Measurements from ENCODE around the gene SLC9A7. TPM values are rescaled to one million over a fixed set of nuclear protein-coding genes. Genes with fewer than 3 reads are reported as not detected.

The SLC9A7 gene
- total and polyA plus RNA-seq, 2 experiments from 2014 or later, result 2.5 to 15.4 TPM

- ATAC-seq, result no peak
- no peaks in the 10 kb centered on the region; the same call in 2 of the 3 replicates for H3K9me3 Mint-ChIP-seq
- no peak overlapping the region for H3K4me3 Mint-ChIP-seq
- Histone ChIP-seq H3K27ac (ENCODE audit: low read depth) (no peak overlapping the region), H3K36me3 (ENCODE audit: insufficient read depth) (no peaks in the 10 kb centered on the region), H3F3A (replicated peaks; ENCODE audit: low read depth) (no peaks in the 10 kb centered on the region), H3K4me1 (ENCODE audit: insufficient read depth) (peaks cover 5% of the 10 kb centered on the region; the same call in 1 of the 2 replicates), H3K4me3 (no peak overlapping the region), H4K20me1 (replicated peaks; ENCODE audit: insufficient read depth) (no peaks in the 10 kb centered on the region), H3K27me3 (ENCODE audit: insufficient read depth) (0 out of 2 replicates have a peak, but pooled peaks cover 4% of the 10 kb centered on the region), H3K9me2 (ENCODE audit: insufficient read depth) (no peaks in the 10 kb centered on the region), H3K79me2 (replicated peaks; ENCODE audit: insufficient read depth) (no peaks in the 10 kb centered on the region), H2AFZ (no peak overlapping the region), H3K4me2 (no peak overlapping the region)
- H3K36me3 Mint-ChIP-seq (ENCODE audit: low read depth), result no peaks in the 10 kb centered on the region
- H3K27ac Mint-ChIP-seq, result no peak overlapping the region
- peaks cover 7% of the 10 kb centered on the region for H3K27me3 Mint-ChIP-seq (ENCODE audit: insufficient read depth, low read depth, poor library complexity)
- peaks cover 21% of the 10 kb centered on the region for H3K4me1 Mint-ChIP-seq
- DNase-seq (ENCODE audit: low spot score), result no peak
- TF ChIP-seq JUNB (IDR thresholded peaks at IDR 0.05; ENCODE audit: unreplicated experiment) (no peak), STAT1 (IDR thresholded peaks at IDR 0.05; ENCODE audit: unreplicated experiment) (no peak), REST (IDR thresholded peaks at IDR 0.05; ENCODE audit: unreplicated experiment) (no peak), EZH2phosphoT487 (IDR thresholded peaks at IDR 0.05; ENCODE audit: unreplicated experiment) (no peak), ZNF331 (CRISPR knock-in tag; IDR thresholded peaks at IDR 0.05; ENCODE audit: low read depth) (no peak), CREB1 (CRISPR knock-in tag; IDR thresholded peaks at IDR 0.05; ENCODE audit: low read depth) (no peak), ZNF114 (CRISPR knock-in tag; IDR thresholded peaks at IDR 0.05) (no peak), POLR2AphosphoS5 (IDR thresholded peaks at IDR 0.05; ENCODE audit: low read depth) (no peak), NANOG (IDR thresholded peaks at IDR 0.05; ENCODE audit: borderline replicate concordance) (no peak), EZH2 (IDR thresholded peaks at IDR 0.05; ENCODE audit: low read depth, unreplicated experiment) (no peak)
- TF ChIP-seq, protein P1, sequence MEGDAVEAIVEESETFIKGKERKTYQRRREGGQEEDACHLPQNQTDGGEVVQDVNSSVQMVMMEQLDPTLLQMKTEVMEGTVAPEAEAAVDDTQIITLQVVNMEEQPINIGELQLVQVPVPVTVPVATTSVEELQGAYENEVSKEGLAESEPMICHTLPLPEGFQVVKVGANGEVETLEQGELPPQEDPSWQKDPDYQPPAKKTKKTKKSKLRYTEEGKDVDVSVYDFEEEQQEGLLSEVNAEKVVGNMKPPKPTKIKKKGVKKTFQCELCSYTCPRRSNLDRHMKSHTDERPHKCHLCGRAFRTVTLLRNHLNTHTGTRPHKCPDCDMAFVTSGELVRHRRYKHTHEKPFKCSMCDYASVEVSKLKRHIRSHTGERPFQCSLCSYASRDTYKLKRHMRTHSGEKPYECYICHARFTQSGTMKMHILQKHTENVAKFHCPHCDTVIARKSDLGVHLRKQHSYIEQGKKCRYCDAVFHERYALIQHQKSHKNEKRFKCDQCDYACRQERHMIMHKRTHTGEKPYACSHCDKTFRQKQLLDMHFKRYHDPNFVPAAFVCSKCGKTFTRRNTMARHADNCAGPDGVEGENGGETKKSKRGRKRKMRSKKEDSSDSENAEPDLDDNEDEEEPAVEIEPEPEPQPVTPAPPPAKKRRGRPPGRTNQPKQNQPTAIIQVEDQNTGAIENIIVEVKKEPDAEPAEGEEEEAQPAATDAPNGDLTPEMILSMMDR (conservative IDR thresholded peaks at IDR 0.05; ENCODE audit: low read depth in 2 of 2), result no peak
- TF ChIP-seq, protein P2, sequence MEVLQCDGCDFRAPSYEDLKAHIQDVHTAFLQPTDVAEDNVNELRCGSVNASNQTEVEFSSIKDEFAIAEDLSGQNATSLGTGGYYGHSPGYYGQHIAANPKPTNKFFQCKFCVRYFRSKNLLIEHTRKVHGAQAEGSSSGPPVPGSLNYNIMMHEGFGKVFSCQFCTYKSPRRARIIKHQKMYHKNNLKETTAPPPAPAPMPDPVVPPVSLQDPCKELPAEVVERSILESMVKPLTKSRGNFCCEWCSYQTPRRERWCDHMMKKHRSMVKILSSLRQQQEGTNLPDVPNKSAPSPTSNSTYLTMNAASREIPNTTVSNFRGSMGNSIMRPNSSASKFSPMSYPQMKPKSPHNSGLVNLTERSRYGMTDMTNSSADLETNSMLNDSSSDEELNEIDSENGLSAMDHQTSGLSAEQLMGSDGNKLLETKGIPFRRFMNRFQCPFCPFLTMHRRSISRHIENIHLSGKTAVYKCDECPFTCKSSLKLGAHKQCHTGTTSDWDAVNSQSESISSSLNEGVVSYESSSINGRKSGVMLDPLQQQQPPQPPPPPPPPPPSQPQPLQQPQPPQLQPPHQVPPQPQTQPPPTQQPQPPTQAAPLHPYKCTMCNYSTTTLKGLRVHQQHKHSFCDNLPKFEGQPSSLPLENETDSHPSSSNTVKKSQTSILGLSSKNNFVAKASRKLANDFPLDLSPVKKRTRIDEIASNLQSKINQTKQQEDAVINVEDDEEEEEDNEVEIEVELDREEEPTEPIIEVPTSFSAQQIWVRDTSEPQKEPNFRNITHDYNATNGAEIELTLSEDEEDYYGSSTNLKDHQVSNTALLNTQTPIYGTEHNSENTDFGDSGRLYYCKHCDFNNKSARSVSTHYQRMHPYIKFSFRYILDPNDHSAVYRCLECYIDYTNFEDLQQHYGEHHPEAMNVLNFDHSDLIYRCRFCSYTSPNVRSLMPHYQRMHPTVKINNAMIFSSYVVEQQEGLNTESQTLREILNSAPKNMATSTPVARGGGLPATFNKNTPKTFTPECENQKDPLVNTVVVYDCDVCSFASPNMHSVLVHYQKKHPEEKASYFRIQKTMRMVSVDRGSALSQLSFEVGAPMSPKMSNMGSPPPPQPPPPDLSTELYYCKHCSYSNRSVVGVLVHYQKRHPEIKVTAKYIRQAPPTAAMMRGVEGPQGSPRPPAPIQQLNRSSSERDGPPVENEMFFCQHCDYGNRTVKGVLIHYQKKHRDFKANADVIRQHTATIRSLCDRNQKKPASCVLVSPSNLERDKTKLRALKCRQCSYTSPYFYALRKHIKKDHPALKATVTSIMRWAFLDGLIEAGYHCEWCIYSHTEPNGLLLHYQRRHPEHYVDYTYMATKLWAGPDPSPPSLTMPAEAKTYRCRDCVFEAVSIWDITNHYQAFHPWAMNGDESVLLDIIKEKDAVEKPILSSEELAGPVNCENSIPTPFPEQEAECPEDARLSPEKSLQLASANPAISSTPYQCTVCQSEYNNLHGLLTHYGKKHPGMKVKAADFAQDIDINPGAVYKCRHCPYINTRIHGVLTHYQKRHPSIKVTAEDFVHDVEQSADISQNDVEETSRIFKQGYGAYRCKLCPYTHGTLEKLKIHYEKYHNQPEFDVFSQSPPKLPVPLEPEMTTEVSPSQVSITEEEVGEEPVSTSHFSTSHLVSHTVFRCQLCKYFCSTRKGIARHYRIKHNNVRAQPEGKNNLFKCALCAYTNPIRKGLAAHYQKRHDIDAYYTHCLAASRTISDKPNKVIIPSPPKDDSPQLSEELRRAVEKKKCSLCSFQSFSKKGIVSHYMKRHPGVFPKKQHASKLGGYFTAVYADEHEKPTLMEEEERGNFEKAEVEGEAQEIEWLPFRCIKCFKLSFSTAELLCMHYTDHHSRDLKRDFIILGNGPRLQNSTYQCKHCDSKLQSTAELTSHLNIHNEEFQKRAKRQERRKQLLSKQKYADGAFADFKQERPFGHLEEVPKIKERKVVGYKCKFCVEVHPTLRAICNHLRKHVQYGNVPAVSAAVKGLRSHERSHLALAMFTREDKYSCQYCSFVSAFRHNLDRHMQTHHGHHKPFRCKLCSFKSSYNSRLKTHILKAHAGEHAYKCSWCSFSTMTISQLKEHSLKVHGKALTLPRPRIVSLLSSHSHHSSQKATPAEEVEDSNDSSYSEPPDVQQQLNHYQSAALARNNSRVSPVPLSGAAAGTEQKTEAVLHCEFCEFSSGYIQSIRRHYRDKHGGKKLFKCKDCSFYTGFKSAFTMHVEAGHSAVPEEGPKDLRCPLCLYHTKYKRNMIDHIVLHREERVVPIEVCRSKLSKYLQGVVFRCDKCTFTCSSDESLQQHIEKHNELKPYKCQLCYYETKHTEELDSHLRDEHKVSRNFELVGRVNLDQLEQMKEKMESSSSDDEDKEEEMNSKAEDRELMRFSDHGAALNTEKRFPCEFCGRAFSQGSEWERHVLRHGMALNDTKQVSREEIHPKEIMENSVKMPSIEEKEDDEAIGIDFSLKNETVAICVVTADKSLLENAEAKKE (CRISPR knock-in tag; IDR thresholded peaks at IDR 0.05), result no peak
- TF ChIP-seq, protein P3, sequence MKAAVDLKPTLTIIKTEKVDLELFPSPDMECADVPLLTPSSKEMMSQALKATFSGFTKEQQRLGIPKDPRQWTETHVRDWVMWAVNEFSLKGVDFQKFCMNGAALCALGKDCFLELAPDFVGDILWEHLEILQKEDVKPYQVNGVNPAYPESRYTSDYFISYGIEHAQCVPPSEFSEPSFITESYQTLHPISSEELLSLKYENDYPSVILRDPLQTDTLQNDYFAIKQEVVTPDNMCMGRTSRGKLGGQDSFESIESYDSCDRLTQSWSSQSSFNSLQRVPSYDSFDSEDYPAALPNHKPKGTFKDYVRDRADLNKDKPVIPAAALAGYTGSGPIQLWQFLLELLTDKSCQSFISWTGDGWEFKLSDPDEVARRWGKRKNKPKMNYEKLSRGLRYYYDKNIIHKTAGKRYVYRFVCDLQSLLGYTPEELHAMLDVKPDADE (IDR thresholded peaks at IDR 0.05), result no peak
Measured at GRCh38 chrX:46569621-46570020, 189.3 kb downstream of the SLC9A7 start.

Measured in GM23338 (cell line).